Dedifferentiated amniotic fluid mesenchymal stem cell (primary cell): ENCODE results near the gene NUDT1.

Experiments used
- DNase-seq: peaks from one replicate; pipeline ENCODE4 v3.0.0-alpha.2; 2016; ENCODE audit errors: extremely low spot score

The NUDT1 gene

GRCh38 chr7:2299131-2299829 is 57.3 kb downstream of the NUDT1 start:
- DNase-seq = peak; percentile 73

- no peak for DNase-seq
Observed at GRCh38 chr7:2299870-2300512, 58.0 kb downstream of the NUDT1 start.
